ENCODE data around the gene LY6G6D.

DNA sequence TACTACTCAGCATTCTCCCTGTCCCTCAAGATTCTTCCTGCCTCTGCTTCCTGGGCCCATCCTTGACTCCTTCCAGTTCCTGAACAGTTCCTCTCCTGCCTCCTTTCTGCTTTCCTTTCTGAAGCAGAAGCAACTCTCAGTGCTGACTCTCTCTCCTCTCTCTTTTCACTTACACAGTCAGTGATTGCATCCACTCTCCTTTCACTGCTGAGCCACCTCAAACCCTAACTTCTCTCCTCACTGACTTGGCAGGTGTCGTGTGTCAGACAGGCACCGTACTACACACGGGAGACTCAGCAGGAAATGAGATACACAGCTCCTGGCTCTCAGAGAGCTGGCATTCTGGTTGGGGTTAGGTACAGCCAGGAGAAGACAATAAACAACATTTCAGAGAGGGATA is 17.6 kb upstream of the LY6G6D start:
- TF ChIP-seq ZBTB8A (CRISPR knock-in tag; IDR thresholded peaks at IDR 0.05; ENCODE audit: borderline replicate concordance, low read depth) (no peak), DNMT1 (CRISPR knock-in tag; IDR thresholded peaks at IDR 0.05) (no peak), PAF1 (CRISPR knock-in tag; IDR thresholded peaks at IDR 0.05) (no peak), EP300 (IDR thresholded peaks at IDR 0.05; ENCODE audit: low read depth in 2 of 2, low read length in 2 of 2) (no peak), EP300 (CRISPR knock-in tag; IDR thresholded peaks at IDR 0.05; ENCODE audit: borderline replicate concordance) (no peak), EZH2 (conservative IDR thresholded peaks at IDR 0.05; ENCODE audit: low read depth, low read length) (no peak), ZBTB20 (CRISPR knock-in tag; IDR thresholded peaks at IDR 0.05; ENCODE audit: borderline replicate concordance, low read depth) (no peak), ZNF12 (CRISPR knock-in tag; IDR thresholded peaks at IDR 0.05) (no peak), JARID2 (CRISPR knock-in tag; IDR thresholded peaks at IDR 0.05; ENCODE audit: insufficient replicate concordance) (no peak)
- TF ChIP-seq, protein P1, sequence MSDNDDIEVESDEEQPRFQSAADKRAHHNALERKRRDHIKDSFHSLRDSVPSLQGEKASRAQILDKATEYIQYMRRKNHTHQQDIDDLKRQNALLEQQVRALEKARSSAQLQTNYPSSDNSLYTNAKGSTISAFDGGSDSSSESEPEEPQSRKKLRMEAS (IDR thresholded peaks at IDR 0.05), result no peak
- TF ChIP-seq, protein P2, sequence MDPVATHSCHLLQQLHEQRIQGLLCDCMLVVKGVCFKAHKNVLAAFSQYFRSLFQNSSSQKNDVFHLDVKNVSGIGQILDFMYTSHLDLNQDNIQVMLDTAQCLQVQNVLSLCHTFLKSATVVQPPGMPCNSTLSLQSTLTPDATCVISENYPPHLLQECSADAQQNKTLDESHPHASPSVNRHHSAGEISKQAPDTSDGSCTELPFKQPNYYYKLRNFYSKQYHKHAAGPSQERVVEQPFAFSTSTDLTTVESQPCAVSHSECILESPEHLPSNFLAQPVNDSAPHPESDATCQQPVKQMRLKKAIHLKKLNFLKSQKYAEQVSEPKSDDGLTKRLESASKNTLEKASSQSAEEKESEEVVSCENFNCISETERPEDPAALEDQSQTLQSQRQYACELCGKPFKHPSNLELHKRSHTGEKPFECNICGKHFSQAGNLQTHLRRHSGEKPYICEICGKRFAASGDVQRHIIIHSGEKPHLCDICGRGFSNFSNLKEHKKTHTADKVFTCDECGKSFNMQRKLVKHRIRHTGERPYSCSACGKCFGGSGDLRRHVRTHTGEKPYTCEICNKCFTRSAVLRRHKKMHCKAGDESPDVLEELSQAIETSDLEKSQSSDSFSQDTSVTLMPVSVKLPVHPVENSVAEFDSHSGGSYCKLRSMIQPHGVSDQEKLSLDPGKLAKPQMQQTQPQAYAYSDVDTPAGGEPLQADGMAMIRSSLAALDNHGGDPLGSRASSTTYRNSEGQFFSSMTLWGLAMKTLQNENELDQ (CRISPR knock-in tag; IDR thresholded peaks at IDR 0.05; ENCODE audit: borderline replicate concordance), result no peak

Measured in HepG2 (cell line).